SK-N-SH treated with all-trans-retinoic acid at 6 μM for 48 hours (cell line): ENCODE results near the gene GSDMA.

Experiments used
- BACH2 ChIP-seq: fragments of 250-450 bp; sonication (Bioruptor Pico); IDR thresholded peaks from 2 replicates; pipeline ENCODE4 v1.9.0; 2021; ENCODE audit warnings: mild to moderate bottlenecking, borderline replicate concordance
- ZFP3 ChIP-seq: fragments of 250-450 bp; sonication (Bioruptor Pico); IDR thresholded peaks from 2 replicates; pipeline ENCODE4 v1.5.0; 2020; ENCODE audit warnings: mild to moderate bottlenecking, moderate library complexity
- ZFP30 ChIP-seq: fragments of 450-650 bp; formaldehyde crosslinking; IDR thresholded peaks from 2 replicates; pipeline ENCODE4 v1.5.0; 2022; ENCODE audit warnings: mild to moderate bottlenecking, moderate library complexity

DNA sequence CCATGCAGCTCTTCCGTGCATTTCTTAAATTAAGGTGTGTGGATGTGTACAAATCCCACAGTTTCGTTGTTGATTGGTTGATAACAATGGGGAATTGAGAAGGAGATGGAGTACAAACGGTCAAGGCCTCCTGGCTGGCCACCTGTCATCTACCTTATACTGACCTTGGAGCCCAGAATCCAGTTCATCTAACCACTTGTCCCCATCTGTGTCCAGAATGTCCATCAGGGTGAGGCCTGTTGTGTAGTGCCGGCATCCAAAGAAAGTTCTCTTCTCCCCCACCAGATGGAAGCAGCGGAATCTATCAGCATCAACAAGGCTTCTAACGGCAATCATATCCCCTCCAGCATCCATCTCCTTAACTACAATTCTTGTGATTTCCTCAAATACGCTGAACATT lies 45.9 kb upstream of the GSDMA start:
- TF ChIP-seq BACH2 (CRISPR knock-in tag) (no peak), ZFP3 (CRISPR knock-in tag) (no peak), ZFP30 (CRISPR knock-in tag) (no peak)
